K562 treated with DMSO at 1 percent for 12 hours (cell line): Measurements from ENCODE around the gene SSU72. TPM values are rescaled to one million over a fixed set of nuclear protein-coding genes. Genes with fewer than 3 reads are reported as not detected.

ENCODE experiments used
- total RNA-seq: library from RNA; unstranded; fragments of 300-600 nt; gene quantifications from 2 replicates; pipeline ENCODE4 v1.2.3, GENCODE V29; 2022; ENCODE audit not compliant: insufficient read depth

Gene SSU72
- 203 and 237 TPM in 2 replicates for total RNA-seq

GRCh38 chr1:1574721-1575537 lies at the start of gene SSU72:
SSU72 (minus strand) TSS chr1:1574863; CDS start chr1:1574557, 306 bp downstream.

DNA sequence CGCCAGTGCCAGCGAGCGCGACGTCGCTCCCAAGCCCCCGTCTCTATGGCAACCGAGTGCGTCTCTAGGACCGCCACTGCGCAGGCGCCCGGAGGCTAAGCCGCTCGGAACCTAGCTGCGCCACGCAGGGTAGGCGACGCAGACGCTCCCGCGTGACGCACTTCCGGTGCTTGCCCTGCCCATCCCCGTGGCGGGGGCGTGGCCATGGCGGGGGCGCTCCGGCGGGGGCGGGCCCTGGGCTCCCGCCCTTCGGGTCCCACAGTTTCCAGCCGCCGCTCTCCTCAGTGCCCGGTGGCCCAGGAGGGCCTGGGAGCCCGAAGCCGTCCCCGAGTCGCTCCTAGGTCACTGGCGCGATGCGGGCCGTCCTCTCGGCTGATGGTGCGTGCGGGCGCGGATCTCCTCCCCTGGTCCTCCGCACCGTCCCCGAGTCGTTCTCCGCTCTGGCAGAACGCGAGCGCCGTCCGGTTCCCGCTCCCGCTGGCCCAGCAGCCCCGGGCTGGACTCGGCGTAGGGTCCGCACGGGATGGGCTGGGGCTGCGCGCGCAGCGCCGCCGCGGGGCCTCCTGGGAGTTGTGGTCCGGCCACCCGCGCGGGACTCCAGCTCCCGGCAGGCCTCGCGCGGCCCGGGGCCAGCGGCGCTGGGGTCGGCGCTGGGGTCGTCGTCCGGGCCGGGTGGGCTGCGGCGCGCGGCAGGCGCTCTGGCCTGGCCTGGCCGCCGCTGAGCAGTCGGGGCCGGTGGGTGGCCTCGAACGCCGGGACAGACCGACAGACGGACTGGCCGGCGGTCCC lies 40.8 kb upstream of the SSU72 start, which contains the start of gene MIB2:
TSS of gene MIB2 (plus strand) at position 245 of the 789 bp plus-strand sequence. CDS start 7,953 bp downstream, outside the sequence.

GRCh38 chr1:1599935-1600860 lies 25.5 kb upstream of the SSU72 start, which contains the start of gene FNDC10:
FNDC10 (minus strand) TSS chr1:1600135; CDS start chr1:1600015, 120 bp downstream.

DNA sequence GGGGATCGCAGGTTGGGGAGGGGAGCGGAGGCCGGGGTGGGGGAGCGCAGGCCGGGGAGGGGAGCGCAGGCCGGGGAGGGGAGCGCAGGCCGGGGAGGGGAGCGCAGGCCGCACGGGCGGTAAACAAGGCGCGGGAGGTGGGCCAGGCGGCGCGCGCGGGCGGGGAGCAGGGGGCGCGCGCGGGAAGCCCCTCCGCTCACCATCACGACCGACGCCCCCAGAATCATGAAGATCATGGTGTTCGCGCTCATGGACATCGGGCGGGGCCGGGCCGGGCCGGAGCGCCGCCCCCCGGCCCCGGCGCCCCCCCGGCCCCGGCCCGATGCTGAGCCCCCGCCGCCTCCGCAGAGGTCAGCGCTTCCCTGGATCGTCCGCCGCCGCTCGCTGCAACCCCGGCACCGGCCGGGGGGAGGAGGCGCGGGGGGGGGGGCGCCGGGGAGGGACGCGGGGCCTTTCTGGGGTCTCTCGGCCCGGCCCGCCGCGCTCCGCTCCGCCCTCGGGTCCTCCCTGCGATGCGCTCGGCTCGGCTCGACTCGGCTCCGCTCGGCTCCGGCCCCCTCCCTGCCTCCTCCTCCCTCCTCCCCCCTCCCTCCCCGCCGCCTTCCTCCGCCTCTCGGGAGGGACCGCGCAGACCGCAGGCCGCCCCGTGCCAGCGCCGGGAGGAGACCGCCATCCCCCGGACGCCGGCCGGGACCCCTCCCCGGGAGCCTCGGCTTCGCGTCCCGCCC lies 34.4 kb downstream of the SSU72 start, which contains the start of gene TMEM240:
TSS of gene TMEM240 (minus strand) at position 535 of the 728 bp plus-strand sequence. CDS start at position 257, 278 bp downstream.

GRCh38 chr1:1511533-1512285 lies 63.0 kb downstream of the SSU72 start, which contains the start of gene ATAD3A:
ATAD3A (plus strand) TSS chr1:1512162; CDS start chr1:1512269, 107 bp downstream.

Other genes starting within 250 kb of the SSU72 start
- gene TAS1R3, start 243.6 kb downstream of the SSU72 start, total RNA-seq: 0.51 and 0.98 TPM in 2 replicates
- 71.5 and 80.2 TPM in 2 replicates for gene DVL1, start 225.4 kb downstream of the SSU72 start, total RNA-seq
- gene MXRA8, start 216.3 kb downstream of the SSU72 start, total RNA-seq: 9.5 and 9.6 TPM in 2 replicates
- 226 and 364 TPM in 2 replicates for gene AURKAIP1, start 199.7 kb downstream of the SSU72 start, total RNA-seq
- 73.7 and 213 TPM in 2 replicates for gene CCNL2, start 175.5 kb downstream of the SSU72 start, total RNA-seq
- gene MRPL20, start 167.6 kb downstream of the SSU72 start, total RNA-seq: 103 and 150 TPM in 2 replicates
- gene ANKRD65, start 153.6 kb downstream of the SSU72 start, total RNA-seq: not detected in 2 replicates
- gene VWA1, start 139.2 kb downstream of the SSU72 start, total RNA-seq: 12.1 and 22.7 TPM in 2 replicates
- not detected in 2 replicates for gene ATAD3C, start 125.2 kb downstream of the SSU72 start, total RNA-seq
- gene ATAD3B, start 103.1 kb downstream of the SSU72 start, total RNA-seq: 19.0 and 23.1 TPM in 2 replicates
- 71.8 and 72.2 TPM in 2 replicates for gene ATAD3A, start 62.7 kb downstream of the SSU72 start, total RNA-seq
- gene TMEM240, start 34.2 kb downstream of the SSU72 start, total RNA-seq: 1.6 and 1.7 TPM in 2 replicates
- 3.6 and 3.9 TPM in 2 replicates for gene FNDC10, start 25.3 kb upstream of the SSU72 start, total RNA-seq
- gene MIB2, start 40.6 kb upstream of the SSU72 start, total RNA-seq: 72.4 and 77.8 TPM in 2 replicates
- gene MMP23B, start 57.3 kb upstream of the SSU72 start, total RNA-seq: 1.3 and 3.8 TPM in 2 replicates
- gene CDK11B, start 84.1 kb upstream of the SSU72 start, total RNA-seq: 38.3 and 43.9 TPM in 2 replicates
- gene SLC35E2B, start 117.9 kb upstream of the SSU72 start, total RNA-seq: 27.4 and 89.1 TPM in 2 replicates
- 32.0 and 76.1 TPM in 2 replicates for gene CDK11A, start 149.5 kb upstream of the SSU72 start, total RNA-seq
- 53.1 and 91.0 TPM in 2 replicates for gene NADK, start 203.6 kb upstream of the SSU72 start, total RNA-seq